Upper lobe of right lung (tissue), 1 donor: ENCODE data around the gene ZNF679. TPM values are rescaled to one million over a fixed set of nuclear protein-coding genes. Genes with fewer than 3 reads are reported as not detected.
"Not testable (repeated sequence)": the region's sequence is repeated elsewhere in the genome, so short reads cannot be mapped to it uniquely, and the experiment has no call there.

Experiments
- ATAC-seq: fragments of 200-7000 bp; cut with Tn5 transposase; one replicate; pipeline ENCODE4 v1.9.1; 2020; ENCODE audit warnings: mild to moderate bottlenecking, moderate library complexity
- DNase-seq: peaks from one replicate; pipeline ENCODE4 v3.0.0-alpha.2; 2020
- H3K27ac ChIP-seq: fragments of 200-600 bp; one replicate; pipeline ENCODE4 v1.8.0; 2022
- H3K27me3 ChIP-seq: fragments of 200-600 bp; one replicate; pipeline ENCODE4 v1.8.0; 2022; ENCODE audit warnings: mild to moderate bottlenecking
- H3K36me3 ChIP-seq: fragments of 200-600 bp; one replicate; pipeline ENCODE4 v1.8.0; 2022
- H3K4me1 ChIP-seq: fragments of 200-600 bp; one replicate; pipeline ENCODE4 v1.8.0; 2022
- H3K4me3 ChIP-seq: fragments of 200-600 bp; one replicate; pipeline ENCODE4 v1.8.0; 2022; ENCODE audit warnings: mild to moderate bottlenecking
- H3K9me3 ChIP-seq: fragments of 200-600 bp; one replicate; pipeline ENCODE4 v1.8.0; 2022
- CTCF ChIP-seq: fragments of 200-600 bp; IDR thresholded peaks from one replicate; pipeline ENCODE4 v1.8.0; 2022; ENCODE audit warnings: antibody characterized with exemption
- intact Hi-C: fragments of 100-400 bp; cut with DNase I; formaldehyde crosslinking; loops from one replicate; pipeline ENCODE4 v1.11.0; 2022
- total RNA-seq: library from RNA; stranded (reverse); fragmentation: NEBNext Ultra II Directional; extraction: Animal tissue kit (Norgen Biotek cat#: 25700); gene quantifications from one replicate; pipeline ENCODE4 v1.2.1, GENCODE V29; 2021
- donor health status: DM: no; HTN: yes; CAD: no; lungs with severe emphysema.

Gene ZNF679
- total RNA-seq, 1 donor from 2014 or later = not detected

GRCh38 chr7:64223366-64223765 lies 4.9 kb upstream of the ZNF679 start:
- no peak for DNase-seq
- no peak overlapping the region for H3K27ac ChIP-seq
- H3K4me1 ChIP-seq = no peaks in the 10 kb centered on the region
- no peak for TF ChIP-seq CTCF
- no peaks in the 10 kb centered on the region for H3K27me3 ChIP-seq
- ATAC-seq = no peak
- intact Hi-C loops = no loop called here
- H3K4me3 ChIP-seq = no peak overlapping the region
- H3K36me3 ChIP-seq = no peaks in the 10 kb centered on the region
- peaks cover 23% of the 10 kb centered on the region for H3K9me3 ChIP-seq

GRCh38 chr7:64266341-64266919 lies 38.2 kb downstream of the ZNF679 start:
- TF ChIP-seq CTCF = no peak
- Histone ChIP-seq H3K27ac (no peak overlapping the region), H3K4me1 (no peaks in the 10 kb centered on the region), H3K36me3 (no peaks in the 10 kb centered on the region), H3K9me3 (peaks cover 23% of the 10 kb centered on the region), H3K27me3 (no peaks in the 10 kb centered on the region), H3K4me3 (no peak overlapping the region)
- ATAC-seq (no peak), DNase-seq (no peak)
- intact Hi-C loops = no loop called here

- Histone ChIP-seq H3K9me3 (no peaks in the 10 kb centered on the region), H3K27ac (no peak overlapping the region), H3K36me3 (no peaks in the 10 kb centered on the region), H3K4me3 (no peak overlapping the region), H3K27me3 (no peaks in the 10 kb centered on the region), H3K4me1 (no peaks in the 10 kb centered on the region)
- TF ChIP-seq CTCF = no peak
- DNase-seq (no peak), ATAC-seq (no peak)
- intact Hi-C loops = no loop called here
Observed at GRCh38 chr7:64277630-64278029, 49.4 kb downstream of the ZNF679 start.

- DNase-seq (no peak), ATAC-seq (no peak)
- no peak overlapping the region for H3K4me3 ChIP-seq
- H3K27ac ChIP-seq = no peak overlapping the region
- H3K27me3 ChIP-seq = no peaks in the 10 kb centered on the region
- TF ChIP-seq CTCF = no peak
- no peaks in the 10 kb centered on the region for H3K9me3 ChIP-seq
- H3K36me3 ChIP-seq = no peaks in the 10 kb centered on the region
- intact Hi-C loops = no loop called here
- no peaks in the 10 kb centered on the region for H3K4me1 ChIP-seq
Observed at GRCh38 chr7:64294701-64295420, 66.6 kb downstream of the ZNF679 start.

- not testable (repeated sequence) for H3K9me3 ChIP-seq, H3K4me1 ChIP-seq
Observed at GRCh38 chr7:64297418-64297817, 69.1 kb downstream of the ZNF679 start.

GRCh38 chr7:64300641-64301405 lies 72.5 kb downstream of the ZNF679 start:
- H3K4me3 ChIP-seq = no peak overlapping the region
- no peak for ATAC-seq
- H3K4me1 ChIP-seq = no peaks in the 10 kb centered on the region
- no peak for TF ChIP-seq CTCF
- DNase-seq = no peak
- no peaks in the 10 kb centered on the region for H3K36me3 ChIP-seq
- H3K9me3 ChIP-seq = no peaks in the 10 kb centered on the region
- H3K27me3 ChIP-seq = no peaks in the 10 kb centered on the region
- H3K27ac ChIP-seq = no peak overlapping the region
- intact Hi-C loops = no loop called here

More at GRCh38 chr7:64297418-64297817, 69.1 kb downstream of the ZNF679 start:
- DNase-seq, ATAC-seq, H3K27ac ChIP-seq, H3K4me3 ChIP-seq, intact Hi-C loops, H3K36me3 ChIP-seq, H3K27me3 ChIP-seq: not testable (repeated sequence)
